B cell (primary cell): ENCODE data around the gene STXBP6.

Source experiments
- EZH2 ChIP-seq: IDR thresholded peaks from 2 replicates; pipeline ENCODE4 v1.6.1; 2012; ENCODE audit warnings: borderline replicate concordance, low read depth, mild to moderate bottlenecking, moderate library complexity, low read length; ENCODE audit not compliant: insufficient read depth, poor library complexity, severe bottlenecking
- TF ChIP-seq, protein P1 (sequence below): fragments of 200-600 bp; IDR thresholded peaks from one replicate; pipeline ENCODE4 v1.8.0; 2022; ENCODE audit warnings: antibody characterized with exemption, mild to moderate bottlenecking

DNA sequence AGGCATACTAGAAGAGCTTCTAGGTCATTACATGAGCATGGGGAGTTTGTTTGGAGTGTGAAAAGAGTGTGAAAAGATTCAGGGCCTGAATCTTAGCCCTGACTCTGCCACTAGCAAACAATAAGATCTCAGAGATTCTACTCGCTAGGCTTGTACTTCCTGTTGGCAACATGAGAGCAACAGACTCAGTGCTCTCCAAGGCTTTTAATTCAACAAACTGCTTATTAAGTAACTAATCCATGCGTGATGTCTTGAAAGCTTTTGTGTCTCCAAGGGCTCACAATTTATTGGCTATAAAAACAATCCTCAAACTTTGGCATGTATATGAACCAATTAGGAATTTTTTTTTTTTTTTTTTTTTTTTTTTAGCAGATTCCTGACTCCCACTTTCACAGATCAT is 105.1 kb downstream of the STXBP6 start:
- TF ChIP-seq, protein P1, sequence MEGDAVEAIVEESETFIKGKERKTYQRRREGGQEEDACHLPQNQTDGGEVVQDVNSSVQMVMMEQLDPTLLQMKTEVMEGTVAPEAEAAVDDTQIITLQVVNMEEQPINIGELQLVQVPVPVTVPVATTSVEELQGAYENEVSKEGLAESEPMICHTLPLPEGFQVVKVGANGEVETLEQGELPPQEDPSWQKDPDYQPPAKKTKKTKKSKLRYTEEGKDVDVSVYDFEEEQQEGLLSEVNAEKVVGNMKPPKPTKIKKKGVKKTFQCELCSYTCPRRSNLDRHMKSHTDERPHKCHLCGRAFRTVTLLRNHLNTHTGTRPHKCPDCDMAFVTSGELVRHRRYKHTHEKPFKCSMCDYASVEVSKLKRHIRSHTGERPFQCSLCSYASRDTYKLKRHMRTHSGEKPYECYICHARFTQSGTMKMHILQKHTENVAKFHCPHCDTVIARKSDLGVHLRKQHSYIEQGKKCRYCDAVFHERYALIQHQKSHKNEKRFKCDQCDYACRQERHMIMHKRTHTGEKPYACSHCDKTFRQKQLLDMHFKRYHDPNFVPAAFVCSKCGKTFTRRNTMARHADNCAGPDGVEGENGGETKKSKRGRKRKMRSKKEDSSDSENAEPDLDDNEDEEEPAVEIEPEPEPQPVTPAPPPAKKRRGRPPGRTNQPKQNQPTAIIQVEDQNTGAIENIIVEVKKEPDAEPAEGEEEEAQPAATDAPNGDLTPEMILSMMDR = no peak
- no peak for TF ChIP-seq EZH2
